ENCODE results near the gene TMPRSS11E.
"Not testable (repeated sequence)": the region's sequence is repeated elsewhere in the genome, so short reads cannot be mapped to it uniquely, and the experiment has no call there.

TMPRSS11E gene, protein sequence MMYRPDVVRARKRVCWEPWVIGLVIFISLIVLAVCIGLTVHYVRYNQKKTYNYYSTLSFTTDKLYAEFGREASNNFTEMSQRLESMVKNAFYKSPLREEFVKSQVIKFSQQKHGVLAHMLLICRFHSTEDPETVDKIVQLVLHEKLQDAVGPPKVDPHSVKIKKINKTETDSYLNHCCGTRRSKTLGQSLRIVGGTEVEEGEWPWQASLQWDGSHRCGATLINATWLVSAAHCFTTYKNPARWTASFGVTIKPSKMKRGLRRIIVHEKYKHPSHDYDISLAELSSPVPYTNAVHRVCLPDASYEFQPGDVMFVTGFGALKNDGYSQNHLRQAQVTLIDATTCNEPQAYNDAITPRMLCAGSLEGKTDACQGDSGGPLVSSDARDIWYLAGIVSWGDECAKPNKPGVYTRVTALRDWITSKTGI

DNA sequence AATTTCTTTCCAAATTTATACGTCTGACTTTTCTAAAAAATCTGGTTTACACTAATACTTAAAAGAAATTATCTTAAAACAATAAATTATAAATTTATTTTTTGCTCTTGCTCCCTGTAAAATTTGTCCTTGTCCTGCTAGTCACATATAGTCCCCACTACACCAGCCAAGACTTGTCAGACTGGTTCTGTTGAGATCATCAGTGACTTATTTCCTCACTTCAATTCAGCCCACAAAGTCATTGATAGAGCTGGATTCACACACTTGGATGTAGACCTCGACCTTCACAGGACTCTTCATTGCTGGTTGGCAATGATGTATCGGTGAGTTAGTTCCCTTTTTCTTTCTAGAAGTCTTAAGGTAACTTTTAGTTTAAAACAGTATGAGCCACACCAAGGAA is at the start of gene TMPRSS11E:
TMPRSS11E (plus strand) TSS at position 263 of the 400 bp plus-strand sequence; CDS start at position 313, 50 bp downstream.
- no peak for DNase-seq

DNA sequence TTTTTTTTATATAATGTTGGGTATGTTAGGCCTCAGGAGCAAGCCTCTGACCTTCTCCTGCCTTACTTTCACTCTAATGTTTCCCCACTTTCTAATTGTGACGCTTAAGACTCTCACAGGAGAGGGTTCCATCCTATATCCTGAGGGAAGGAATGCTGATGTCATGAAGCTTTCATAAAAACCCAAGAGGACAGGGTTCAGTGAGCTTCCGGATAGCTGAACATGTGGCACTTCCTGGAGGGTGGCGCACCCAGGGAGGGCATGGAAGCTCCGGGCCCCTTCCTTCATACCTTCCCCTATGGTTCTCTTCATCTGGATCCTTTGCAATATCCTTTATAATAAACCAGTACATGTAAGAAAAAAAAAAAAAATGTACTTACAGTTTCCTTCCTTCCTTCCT is 48.0 kb upstream of the TMPRSS11E start:
- DNase-seq, result no peak

DNA sequence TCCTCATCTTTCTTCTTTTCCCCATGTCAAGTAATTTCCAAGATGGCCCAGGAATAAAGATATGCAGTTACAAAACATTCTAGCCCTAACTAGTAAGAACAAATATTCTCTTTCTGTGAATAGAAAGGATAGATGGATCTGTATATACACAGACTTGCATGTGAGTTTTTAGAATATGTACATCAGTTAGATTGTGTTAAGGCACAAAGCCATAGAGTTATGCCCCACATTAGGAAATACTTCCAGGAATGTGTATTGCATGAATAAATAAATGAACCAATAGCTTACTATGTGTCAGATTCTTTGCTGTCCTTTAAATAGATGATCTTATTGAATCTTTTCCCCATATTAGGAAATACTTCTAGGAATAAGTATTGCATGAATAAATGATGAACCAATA is 46.0 kb upstream of the TMPRSS11E start:
- no peak for DNase-seq

DNA sequence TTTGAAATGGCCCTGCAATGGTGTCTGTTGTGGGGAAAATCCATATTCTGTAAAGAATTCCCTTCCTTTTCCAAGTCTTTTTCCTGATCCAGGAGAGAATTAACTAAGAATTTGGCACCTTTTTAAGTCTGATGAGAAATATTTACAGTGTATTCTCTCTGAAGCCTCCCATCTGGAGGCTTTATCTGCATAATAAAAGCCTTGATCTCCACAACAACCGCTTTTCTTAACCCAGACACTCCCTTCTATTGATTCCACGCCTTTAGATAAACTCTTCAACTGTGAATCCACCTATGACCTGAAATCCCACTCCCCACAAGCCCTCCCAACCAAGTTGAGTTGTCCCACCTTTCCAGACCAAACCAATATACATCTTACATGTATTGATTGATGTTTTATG is 43.1 kb upstream of the TMPRSS11E start:
- DNase-seq, result no peak

DNA sequence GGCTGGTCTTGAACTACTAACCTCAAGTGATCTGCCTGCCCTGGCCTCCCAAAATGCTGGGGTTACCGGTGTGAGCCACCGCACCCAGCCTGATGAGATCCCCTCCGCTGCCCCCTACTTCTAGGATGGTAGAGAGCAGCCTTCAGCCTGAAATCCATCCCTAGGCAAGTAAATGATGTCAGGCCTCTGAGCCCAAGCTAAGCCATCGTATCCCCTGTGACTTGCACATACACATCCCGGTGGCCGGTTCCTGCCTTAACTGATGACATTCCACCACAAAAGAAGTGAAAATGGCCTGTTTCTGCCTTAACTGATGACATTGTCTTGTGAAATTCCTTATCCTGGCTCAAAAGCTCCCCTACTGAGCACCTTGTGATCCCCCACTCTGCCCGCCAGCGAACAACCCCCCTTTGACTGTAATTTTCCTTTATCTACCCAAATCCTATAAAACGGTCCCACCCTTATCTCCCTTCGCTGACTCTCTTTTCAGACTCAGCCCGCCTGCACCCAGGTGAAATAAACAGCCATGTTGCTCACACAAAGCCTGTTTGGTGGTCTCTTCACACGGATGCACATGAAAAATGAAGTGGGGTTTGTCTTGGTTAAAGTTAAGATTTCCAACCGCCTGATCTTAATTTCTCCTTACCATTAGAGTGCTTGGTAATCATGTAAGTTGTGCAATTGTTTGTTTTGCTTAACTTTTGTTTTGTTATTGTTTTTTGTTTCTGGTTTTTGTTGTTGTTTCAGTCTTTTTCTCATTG is 41.4 kb upstream of the TMPRSS11E start:
- not testable (repeated sequence) for DNase-seq

DNA sequence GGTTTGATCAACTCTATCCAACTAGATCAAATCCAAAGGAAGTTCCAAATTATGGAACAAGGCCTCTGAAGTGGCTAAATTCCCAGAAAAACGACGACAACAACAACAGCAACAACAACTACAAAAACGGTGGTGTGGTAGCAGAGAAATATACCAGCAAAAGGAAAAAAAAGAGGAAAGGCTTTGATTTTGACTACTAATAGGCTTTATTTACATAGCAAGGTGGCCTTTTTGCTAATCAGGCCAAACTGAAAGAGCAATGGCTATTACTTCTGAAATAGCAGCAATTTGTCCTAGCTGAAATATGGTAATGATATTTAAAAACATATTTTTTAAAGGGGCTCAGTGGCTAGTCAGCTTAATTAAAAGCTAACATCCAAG is 40.8 kb upstream of the TMPRSS11E start:
- no peak for DNase-seq

DNA sequence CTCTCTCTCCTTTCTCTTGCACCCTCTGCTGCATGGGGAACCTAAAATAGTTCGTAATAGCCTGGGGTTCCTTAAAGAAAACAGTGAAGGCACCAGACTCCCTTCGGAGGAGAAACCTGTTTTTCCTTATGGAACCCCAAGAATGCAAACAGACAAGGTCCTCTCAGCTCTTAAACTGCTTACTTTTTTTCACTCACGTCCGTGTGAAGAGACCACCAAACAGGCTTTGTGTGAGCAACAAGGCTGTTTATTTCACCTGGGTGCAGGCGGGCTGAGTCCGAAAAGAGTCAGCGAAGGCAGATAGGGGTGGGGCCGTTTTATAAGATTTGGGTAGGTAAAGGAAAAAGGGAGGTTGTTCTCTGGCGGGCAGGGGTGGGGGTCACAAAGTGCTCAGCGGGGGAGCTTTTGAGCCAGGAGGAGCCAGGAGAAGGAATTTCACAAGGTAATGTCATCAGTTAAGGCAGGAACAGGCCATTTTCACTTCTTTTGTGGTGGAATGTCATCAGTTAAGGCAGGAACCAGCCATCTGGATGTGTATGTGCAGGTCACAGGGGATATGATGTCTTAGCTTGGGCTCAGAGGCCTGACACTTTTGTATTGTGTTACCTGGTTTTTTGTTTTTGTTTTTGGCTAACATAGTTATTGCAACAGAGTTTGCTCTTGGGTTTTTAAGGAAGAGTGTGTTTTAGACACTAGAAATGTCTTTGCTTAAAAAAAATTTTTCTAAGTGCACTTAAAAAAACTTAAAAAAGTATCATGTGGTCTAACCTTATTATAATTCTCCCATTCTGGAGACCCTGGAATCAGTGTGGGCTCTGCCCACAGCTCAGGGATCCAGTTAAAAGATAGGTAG is 40.0 kb upstream of the TMPRSS11E start:
- not testable (repeated sequence) for DNase-seq

DNA sequence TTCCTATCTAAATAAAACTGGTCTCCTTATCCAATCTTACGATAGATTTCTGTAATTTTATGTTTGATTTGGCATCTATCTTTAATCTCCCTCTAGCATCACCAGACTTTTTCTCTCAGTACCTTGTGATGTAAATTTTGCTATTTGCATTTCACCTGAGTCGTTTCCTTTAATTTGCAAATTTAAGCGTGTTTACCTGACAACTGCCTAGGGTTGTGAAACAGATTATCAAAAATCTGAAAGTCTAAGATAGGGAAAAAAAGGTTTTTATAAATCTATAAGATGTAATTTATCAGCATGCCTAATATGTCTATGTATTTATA is 39.4 kb upstream of the TMPRSS11E start:
- no peak for DNase-seq

DNA sequence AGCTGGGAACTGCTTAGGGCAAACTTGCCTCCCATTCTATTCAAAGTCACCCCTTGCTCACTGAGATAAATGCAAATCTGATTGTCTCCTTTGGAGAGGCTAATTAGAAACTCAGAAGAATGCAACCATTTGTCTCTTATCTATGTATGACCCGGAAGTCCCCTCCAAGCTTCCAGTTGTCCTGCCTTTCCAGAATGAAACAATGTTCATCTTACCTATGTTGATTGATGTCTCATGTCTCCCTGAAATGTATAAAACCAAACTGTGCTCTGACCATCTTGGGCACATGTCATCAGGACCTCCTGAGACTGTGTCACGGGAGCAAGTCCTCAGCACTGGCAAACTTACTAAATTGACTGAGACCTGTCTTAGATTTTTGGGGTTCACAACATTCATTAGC is 37.1 kb upstream of the TMPRSS11E start:
- DNase-seq, result no peak

DNA sequence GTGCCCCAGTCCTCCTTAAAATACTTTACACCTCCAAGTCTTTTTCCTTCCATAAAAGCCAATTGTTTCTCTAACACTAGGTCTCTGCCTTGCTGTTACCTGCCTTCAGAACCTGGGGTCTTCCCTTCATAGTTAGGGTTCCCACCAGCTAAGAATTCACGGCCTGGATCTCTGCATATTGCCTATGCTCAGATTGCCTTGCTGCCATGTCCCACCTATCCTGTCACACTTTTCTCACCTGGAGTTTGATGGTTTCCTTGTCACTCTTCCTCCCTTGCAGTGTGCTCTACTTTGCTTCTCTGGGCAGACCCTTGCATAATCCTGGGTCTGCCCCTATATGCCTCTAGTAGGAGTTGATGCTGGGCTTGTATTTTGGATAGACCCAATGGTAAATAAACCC is 36.6 kb upstream of the TMPRSS11E start:
- no peak for DNase-seq

DNA sequence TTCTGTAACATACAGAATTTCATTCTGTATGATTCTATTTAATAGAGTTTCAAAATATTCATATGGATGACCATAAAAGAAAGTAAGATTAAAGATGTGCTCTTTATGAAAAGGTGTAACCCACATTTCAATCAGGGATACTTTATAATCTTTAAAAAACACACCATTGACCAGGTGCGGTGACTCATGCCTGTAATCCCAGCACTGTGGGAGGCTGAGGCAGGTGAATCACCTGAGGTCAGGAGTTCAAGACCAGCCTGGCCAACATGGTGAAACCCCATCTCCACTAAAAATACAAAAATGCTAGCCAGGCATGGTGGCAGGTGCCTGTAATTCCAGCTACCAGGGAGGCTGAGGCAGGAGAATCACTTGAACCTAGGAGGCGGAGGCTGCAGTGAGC is 35.2 kb upstream of the TMPRSS11E start:
- DNase-seq, result not testable (repeated sequence)

DNA sequence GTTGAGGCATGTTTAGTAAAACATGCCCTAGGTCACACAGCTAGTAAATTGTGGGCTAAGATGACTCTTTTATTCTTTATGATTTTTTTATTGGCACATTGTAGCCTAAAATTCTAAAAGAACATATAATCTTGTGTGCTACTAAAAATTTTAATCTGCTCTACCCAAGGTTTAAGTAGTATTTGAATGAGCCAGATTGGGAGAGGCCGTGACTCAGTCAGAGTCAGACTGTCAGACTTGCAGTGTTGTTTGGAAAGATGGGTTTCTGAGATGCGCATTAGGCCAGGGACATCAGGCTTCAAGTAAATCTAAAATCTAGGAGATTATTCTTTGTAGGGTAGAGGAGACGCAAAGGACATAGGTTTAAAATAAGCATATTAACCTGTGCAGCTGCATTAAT is 30.7 kb upstream of the TMPRSS11E start:
- no peak for DNase-seq

DNA sequence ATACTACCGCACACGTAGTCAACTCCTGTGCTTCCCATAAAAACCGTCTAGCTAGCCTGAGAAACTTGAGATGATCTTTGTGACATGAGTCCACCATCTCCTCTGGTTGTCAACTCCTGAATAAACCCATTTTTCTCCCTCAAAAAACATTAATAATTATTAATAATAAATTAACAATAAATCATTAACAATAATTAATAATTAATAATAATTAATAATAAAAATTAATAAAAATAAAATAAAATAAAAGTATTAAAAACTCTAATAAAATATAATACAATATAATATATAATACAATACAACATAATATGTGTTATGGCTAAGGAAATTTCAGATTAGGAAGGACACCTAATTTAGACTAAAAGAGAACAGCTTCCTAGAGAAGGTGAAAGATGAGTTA is 20.7 kb upstream of the TMPRSS11E start:
- DNase-seq, result no peak

DNA sequence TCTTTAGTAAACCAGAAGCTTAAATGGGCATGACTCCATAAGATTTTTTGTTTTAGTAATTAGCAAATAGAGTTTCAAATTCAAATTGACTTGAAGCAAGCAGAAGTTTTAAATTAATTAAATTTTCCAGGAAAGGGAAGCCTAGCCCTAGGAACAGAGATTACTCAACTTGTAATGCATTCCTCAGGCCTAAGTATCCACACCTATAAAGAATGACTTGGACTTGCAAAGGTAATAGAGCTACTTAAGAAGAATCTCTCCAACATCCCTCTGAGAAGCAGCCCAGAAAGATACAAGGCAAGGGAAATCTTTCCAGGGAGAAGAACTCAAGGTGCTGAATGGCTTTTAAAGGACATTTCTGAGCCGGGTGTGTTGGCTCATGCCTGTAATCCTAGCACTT is 16.9 kb upstream of the TMPRSS11E start:
- no peak for DNase-seq

DNA sequence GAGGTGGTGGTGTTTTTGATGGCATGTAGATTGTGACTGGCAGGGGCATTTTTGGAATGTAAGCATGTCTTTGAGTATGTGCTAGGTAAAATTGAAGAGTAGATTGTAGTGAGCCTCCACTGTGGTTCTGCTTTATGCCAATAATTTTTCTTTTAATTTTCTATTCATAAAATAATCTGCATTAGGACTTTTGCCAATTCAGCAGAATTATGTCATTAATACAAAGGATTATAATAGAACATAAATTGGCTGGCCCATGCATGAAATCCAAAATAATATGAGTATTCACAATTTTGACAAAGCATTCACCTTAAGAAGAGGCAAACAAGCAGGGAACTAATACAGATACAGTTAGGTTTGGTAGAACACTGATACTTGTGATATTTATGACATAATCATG is 14.9 kb upstream of the TMPRSS11E start:
- no peak for DNase-seq

DNA sequence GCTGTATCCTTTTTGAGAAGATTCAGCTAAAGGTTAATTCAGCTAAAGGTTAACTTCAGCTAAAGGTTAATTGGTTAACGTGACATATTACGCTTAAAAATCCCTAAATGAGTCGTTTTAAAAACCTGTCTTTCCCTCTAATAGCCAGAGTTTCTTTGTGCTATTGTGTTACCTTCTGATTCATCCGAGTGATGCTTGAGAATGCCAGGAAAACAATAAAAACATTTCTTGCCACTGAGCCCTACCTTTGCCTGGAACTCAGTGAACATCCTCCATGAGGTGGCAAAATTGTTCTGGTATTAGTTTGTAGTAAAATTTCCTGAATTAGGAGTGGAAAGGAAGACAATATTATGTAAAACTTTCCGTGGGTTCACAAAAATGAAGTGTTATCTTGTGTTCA is 13.7 kb upstream of the TMPRSS11E start:
- no peak for DNase-seq

DNA sequence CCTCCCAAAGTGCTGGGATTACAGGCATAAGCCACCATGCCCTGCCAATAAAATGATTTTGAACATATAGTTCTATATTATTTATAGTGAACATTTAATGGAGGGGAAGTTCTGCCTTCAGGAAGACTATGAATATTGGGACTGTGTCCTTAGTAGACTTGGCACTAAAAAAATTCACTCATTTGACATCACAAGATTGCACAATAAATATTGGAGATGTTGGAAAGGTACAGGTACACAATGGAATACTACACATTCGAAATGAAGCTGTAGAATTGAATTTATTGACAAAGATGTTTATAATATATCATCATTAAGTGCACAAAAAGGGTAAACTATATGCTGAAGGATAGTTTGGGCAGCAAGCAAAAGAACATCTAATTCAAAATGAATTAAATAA is 13.0 kb upstream of the TMPRSS11E start:
- no peak for DNase-seq

DNA sequence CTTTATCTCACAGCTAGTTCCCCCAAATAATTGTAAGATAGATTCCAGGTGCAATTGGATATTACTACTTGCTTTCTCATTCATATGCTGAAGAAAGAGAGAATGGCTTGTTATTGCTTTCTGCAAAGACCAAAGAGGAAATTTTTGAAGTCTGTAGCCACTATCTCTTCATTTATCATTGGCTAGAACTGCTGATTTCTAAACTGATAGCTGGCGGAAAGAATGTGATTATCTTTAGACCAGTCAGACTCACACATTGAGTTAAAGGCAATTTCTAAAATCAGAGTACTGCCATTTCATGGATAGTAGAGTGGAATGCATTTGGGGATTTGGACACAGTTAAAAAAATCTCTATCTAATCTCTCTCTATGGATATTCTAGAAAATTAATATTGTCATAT is 12.4 kb upstream of the TMPRSS11E start:
- no peak for DNase-seq

DNA sequence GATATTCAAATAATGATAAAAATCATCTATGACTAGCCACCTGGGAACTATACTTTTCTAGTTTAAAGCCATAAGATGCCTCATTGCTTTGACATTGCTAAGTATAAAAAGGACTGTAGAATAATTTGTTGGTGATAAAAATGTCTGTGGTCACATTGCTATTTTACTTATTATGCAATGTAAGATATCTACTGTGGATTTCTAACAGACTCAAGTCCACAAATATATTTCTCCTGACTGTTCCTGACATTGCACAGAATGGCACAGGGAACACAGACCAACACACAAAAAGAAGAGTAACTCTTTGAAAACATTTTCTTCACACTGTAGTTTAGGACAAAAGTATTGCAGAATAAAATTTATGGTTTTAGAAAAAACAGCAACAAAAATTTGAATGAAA is 2.2 kb upstream of the TMPRSS11E start:
- DNase-seq, result no peak

DNA sequence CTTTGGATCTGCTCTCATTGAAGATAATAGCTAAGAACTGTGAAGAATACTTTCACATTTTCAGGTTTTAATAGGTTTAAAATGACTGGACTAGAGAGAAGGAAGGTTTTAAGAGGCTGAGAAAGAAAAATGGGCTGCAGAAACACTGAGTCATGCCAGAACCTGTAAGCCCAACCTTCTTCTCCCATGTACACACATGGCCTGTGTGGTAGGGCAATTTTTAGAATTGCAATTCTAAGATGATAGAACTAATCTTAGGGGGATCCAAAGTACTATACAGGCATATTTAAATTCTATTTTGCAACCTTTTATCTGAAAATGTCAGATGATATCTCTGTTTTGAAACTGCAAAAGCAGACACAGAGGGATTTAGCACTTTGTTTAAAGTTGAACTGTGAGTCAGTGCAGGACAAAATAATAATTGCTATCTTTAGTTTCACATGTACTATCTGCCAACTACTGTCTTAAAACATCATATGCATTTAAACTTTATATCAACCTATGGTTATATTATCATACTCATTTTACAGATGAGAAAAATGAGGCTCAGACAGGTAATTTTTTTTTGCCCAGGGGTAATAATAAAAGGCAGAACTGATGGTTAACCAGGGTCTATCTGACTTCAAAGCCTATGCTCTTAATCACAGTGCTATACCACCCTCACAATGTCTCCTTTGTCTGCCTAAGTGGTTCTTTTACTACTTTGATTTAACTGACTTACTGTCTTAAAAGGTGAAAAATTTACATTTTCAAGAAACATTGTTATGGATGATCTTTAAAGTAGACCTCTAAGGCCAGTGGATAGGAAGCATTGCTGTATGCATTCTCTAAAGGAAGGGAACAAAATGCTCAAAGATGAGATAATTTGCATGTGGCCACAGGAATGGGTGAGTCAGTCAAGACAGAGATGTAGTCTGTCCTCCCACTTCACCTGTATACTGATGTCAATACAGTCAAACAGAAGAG is 4.3 kb downstream of the TMPRSS11E start:
- DNase-seq, result no peak

DNA sequence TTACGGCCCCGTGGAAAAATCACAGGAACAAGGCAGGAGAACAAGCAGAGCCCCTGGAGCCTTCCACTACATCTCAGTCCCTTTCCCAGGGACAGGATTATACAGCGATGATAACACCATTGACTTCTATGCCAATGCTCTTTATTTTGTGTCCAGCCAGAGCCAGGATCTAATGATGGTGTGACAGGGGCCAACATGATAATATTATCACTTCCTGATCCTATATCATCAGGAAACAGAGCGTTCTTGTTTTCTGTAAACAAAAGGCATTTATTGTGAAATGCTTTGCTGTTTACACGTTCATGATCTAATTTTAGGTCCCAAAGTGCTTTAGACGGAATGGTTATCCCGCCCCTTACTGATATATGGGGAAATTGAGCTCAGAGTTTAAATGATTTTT is 12.8 kb downstream of the TMPRSS11E start:
- DNase-seq, result no peak

DNA sequence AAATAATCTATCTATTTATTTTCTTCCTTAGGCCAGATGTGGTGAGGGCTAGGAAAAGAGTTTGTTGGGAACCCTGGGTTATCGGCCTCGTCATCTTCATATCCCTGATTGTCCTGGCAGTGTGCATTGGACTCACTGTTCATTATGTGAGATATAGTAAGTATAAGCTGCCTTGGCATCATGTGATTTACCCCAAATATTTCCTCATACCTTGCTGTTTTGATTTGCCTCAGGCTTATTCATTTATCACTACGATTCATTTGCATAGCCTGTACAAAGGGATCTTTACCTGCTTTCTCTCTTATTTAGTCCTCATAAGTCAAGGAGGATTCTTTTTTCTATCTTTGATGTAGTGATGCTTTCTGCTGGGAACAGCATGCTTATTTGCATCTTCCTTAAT is 14.5 kb downstream of the TMPRSS11E start:
- DNase-seq, result no peak
